ENCODE data around the gene CAPN14.

Gene CAPN14, protein sequence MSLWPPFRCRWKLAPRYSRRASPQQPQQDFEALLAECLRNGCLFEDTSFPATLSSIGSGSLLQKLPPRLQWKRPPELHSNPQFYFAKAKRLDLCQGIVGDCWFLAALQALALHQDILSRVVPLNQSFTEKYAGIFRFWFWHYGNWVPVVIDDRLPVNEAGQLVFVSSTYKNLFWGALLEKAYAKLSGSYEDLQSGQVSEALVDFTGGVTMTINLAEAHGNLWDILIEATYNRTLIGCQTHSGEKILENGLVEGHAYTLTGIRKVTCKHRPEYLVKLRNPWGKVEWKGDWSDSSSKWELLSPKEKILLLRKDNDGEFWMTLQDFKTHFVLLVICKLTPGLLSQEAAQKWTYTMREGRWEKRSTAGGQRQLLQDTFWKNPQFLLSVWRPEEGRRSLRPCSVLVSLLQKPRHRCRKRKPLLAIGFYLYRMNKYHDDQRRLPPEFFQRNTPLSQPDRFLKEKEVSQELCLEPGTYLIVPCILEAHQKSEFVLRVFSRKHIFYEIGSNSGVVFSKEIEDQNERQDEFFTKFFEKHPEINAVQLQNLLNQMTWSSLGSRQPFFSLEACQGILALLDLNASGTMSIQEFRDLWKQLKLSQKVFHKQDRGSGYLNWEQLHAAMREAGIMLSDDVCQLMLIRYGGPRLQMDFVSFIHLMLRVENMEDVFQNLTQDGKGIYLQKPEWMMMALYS

DNA sequence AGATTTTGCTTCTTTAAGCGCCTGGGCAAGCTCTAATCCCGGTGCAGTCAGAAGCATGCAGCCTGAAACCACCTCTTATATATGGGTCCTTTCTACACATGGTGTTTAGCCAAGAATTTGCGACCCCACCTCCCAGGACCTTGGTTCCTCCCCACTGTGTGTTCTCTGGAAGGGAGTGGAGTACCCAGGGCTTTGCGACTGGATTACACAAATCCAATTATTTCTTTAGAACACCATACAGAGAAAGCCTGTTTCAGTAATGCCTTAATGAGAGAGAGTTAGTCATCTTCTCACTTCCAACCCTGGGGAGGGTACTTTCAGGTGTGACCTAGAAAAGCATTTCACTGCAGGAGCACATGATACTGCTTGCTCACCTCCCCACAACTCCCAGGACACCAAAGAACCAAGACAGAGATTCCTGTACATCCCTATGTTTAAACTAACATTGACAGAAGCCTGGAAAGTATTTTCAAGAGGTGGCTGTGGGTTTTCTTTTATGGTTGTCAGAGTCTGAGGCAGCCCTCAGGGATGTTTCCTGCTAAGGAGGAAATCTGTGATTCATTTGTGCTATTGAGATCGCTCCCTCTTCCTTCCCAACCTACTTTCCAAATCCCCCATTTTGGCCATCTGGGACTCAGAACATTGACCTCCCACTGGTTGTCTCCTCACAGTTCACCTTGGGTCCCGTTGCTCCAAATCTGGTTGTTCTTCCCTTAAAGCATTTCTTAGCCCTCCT lies at the start of gene CAPN14:
Gene CAPN14, minus strand, starts transcription at position 51 of the 736 bp plus-strand sequence. CDS start 12,068 bp downstream, outside the sequence.
- peak within 1 kb of the TSS; percentile 69 for H3K27ac Mint-ChIP-seq
- H3K36me3 Mint-ChIP-seq (ENCODE audit: low read depth): no peaks in the 10 kb centered on the region
- peaks cover 54% of the 10 kb centered on the region for H3K4me1 Mint-ChIP-seq (ENCODE audit: low read depth)
- peak within 1 kb of the TSS; percentile 13 for H3K4me3 Mint-ChIP-seq
- H3K9me3 Mint-ChIP-seq: no peaks in the 10 kb centered on the region
- H3K27me3 Mint-ChIP-seq (ENCODE audit: low read depth): peaks cover 9% of the 10 kb centered on the region
- DNase-seq (ENCODE audit: low spot score): no peak

DNA sequence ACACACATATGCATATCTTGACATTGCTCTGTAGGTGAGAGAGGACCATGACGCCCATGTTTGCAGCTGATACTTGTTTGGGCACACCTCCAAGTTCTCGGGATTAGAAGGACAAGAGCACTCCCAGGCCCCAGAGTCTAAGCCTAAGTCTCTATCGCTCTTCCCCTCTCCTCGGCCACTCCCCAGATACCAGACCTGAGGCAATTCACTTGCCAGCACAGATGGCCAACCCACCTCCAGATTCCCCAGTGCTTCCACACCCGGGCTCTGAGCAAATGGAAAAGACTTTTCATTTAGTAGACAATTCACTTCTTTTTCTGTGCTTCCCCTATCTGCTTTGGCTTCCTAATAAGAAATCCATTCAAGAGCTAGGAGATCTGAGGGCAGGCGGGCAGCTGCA lies 49.5 kb upstream of the CAPN14 start:
- Mint-ChIP-seq H3K36me3 (ENCODE audit: low read depth) (no peaks in the 10 kb centered on the region), H3K27ac (no peak overlapping the region), H3K27me3 (ENCODE audit: low read depth) (no peaks in the 10 kb centered on the region), H3K4me1 (ENCODE audit: low read depth) (no peaks in the 10 kb centered on the region), H3K4me3 (no peak overlapping the region), H3K9me3 (no peaks in the 10 kb centered on the region)
- DNase-seq (ENCODE audit: low spot score): no peak

DNA sequence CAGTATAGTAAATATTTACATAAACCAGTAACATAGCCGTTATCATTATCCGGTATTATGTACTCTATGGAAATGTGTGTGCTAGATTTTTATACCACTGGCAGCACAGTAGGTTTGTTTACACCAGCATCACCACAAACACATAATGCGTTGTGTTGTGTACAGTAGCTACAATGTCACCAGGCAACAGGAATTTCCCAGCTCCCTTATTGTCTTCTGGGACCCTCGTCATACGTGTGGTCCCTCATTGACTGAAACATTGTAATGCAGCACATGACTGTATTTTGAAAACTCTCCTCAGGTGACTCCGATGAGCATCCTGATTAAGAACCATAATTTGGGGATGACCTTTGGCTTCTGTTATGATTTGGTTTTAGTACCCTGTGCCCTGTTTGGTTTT lies 47.9 kb upstream of the CAPN14 start:
- no peaks in the 10 kb centered on the region for H3K9me3 Mint-ChIP-seq
- no peaks in the 10 kb centered on the region for H3K4me1 Mint-ChIP-seq (ENCODE audit: low read depth)
- no peak overlapping the region for H3K27ac Mint-ChIP-seq
- DNase-seq (ENCODE audit: low spot score): no peak
- no peak overlapping the region for H3K4me3 Mint-ChIP-seq
- H3K27me3 Mint-ChIP-seq (ENCODE audit: low read depth): no peaks in the 10 kb centered on the region
- H3K36me3 Mint-ChIP-seq (ENCODE audit: low read depth): no peaks in the 10 kb centered on the region

DNA sequence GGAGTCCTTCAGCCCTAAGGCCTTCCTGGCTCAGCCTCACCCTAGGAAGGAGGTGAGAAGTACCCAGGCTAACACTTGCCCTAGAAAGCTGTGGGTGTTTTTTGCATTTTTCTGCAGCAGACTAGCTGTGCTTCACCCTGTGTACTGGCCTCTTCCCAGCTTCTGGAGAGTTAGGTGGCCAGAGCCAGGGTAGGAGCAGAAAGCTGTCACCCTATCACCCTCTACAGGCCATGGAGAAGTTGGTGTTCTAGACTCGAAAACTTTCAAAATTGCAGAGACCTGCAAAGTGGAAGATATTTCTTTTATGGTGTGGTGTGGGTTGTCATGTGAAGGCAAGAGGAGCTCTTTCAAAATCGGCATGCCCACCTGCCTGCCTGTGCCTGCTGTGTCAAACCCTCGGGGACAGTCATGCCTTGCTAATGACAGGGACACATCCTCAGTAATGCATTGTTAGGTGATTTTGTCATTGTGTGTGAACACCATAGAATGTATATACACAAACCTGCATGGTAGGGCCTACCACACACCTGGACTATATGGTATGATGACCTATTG lies 46.4 kb upstream of the CAPN14 start:
- Mint-ChIP-seq H3K9me3 (no peaks in the 10 kb centered on the region), H3K36me3 (ENCODE audit: low read depth) (no peaks in the 10 kb centered on the region), H3K27ac (no peak overlapping the region)

DNA sequence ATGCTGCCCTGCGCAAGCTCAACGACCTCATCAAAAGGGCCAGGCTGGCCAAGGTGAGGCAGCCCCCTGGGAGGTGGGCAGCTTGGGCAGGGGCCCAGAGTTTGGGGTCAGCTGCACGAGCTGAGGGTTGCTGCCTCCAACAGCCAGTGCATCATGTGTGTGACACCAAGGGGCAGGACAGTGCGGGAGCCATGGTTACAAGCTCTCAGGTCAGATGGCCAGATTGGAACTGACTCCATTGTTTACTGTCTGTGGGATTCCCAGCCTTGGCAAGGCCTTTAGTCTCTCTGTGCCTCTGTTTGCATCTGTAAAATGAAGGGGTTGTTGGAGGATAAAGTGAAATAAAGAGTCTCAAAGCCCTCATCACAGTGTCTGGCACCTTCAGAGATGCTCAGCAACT lies 43.6 kb upstream of the CAPN14 start:
- no peaks in the 10 kb centered on the region for H3K9me3 Mint-ChIP-seq
- DNase-seq (ENCODE audit: low spot score): no peak
- no peak overlapping the region for H3K4me3 Mint-ChIP-seq
- H3K27me3 Mint-ChIP-seq (ENCODE audit: low read depth): no peaks in the 10 kb centered on the region
- no peaks in the 10 kb centered on the region for H3K4me1 Mint-ChIP-seq (ENCODE audit: low read depth)
- no peak overlapping the region for H3K27ac Mint-ChIP-seq
- H3K36me3 Mint-ChIP-seq (ENCODE audit: low read depth): no peaks in the 10 kb centered on the region

More for the DNA sequence above, 46.4 kb upstream of the CAPN14 start:
- DNase-seq (ENCODE audit: low spot score): no peak
- Mint-ChIP-seq H3K4me1 (ENCODE audit: low read depth) (no peaks in the 10 kb centered on the region), H3K27me3 (ENCODE audit: low read depth) (no peaks in the 10 kb centered on the region), H3K4me3 (no peak overlapping the region)

DNA sequence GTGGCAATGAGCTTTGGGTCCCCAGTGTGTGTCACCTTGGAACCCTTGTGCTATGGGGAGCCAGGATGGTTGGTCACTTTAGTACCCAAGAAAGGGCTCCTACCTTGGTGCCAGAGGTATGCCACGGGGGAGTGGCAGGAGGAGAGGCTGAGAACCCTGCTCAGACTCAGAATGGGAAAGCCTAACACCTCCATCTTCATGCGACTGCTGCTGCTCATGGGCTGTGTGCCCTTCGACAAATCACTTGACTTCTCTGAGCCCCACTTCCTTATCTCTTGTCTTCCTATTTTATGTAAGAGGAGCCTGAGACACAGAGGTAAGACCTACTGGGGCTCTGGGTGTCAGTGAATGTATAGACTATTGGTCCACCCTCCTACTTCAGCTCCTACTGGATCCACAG lies 41.8 kb upstream of the CAPN14 start:
- Mint-ChIP-seq H3K27me3 (ENCODE audit: low read depth) (no peaks in the 10 kb centered on the region), H3K27ac (no peak overlapping the region), H3K9me3 (no peaks in the 10 kb centered on the region), H3K36me3 (ENCODE audit: low read depth) (no peaks in the 10 kb centered on the region), H3K4me1 (ENCODE audit: low read depth) (no peaks in the 10 kb centered on the region), H3K4me3 (no peak overlapping the region)
- DNase-seq (ENCODE audit: low spot score): no peak

DNA sequence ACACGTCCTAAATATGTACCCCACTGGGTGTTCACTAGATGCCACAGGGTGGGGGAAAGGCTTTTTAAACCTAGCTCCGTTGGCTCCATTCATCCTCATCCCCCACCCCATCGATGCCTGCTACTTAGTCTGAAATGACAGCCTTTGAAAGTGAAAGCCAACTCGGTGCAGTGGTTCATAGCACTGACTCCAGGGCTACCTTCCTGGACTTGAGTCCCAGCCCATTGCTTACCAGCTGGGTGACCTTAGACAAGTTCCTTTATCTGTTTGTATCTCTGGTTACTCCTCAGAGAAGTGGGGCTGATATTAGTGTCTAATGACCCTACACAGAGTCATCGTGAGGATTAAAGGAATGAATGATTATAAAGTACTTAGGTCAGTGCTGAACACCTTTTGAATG lies 41.0 kb upstream of the CAPN14 start:
- H3K9me3 Mint-ChIP-seq: no peaks in the 10 kb centered on the region
- H3K4me1 Mint-ChIP-seq (ENCODE audit: low read depth): no peaks in the 10 kb centered on the region
- H3K27ac Mint-ChIP-seq: no peak overlapping the region
- H3K27me3 Mint-ChIP-seq (ENCODE audit: low read depth): no peaks in the 10 kb centered on the region
- H3K36me3 Mint-ChIP-seq (ENCODE audit: low read depth): no peaks in the 10 kb centered on the region
- no peak overlapping the region for H3K4me3 Mint-ChIP-seq
- no peak for DNase-seq (ENCODE audit: low spot score)

DNA sequence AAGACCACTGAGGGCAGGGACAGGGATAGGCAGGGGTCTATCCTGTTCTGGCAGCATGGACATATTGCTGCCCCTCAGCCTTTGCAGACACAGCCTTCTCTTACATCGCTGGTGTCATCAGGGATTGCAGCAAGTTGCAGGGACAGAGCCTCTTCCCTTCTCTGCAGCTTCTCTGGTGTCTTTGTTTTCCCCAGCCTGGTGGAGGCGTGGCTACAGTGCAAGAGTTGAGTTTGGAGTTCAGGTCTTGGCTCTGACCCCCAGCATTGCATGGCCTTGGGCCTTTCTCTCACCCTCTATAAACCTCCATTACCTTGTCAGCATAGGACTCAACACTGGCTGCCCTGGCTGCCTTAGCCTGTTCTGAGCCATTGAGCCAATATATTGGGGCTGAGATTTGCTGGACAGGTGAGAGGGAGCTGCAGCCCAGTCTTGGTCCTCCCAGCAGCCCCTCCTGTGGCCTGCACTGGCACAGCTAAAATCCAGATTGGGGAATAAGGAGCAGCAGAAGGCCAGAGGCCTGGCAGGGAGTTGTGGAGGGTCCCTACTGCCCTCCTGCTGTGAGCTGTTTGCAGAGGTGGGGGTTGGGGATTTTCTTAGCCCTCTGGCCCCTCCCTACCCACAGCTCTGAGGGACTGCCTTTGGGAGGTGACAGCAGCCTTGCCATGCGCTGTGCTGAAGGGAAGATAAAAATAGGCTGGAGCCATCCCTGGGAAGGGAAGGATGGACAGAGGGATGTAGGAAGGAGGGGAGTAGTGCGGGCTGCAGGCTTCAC lies 39.5 kb upstream of the CAPN14 start:
- Mint-ChIP-seq H3K27me3 (ENCODE audit: low read depth) (no peaks in the 10 kb centered on the region), H3K36me3 (ENCODE audit: low read depth) (no peaks in the 10 kb centered on the region), H3K9me3 (no peaks in the 10 kb centered on the region), H3K4me3 (no peak overlapping the region), H3K27ac (no peak overlapping the region), H3K4me1 (ENCODE audit: low read depth) (no peaks in the 10 kb centered on the region)
- DNase-seq (ENCODE audit: low spot score): no peak

DNA sequence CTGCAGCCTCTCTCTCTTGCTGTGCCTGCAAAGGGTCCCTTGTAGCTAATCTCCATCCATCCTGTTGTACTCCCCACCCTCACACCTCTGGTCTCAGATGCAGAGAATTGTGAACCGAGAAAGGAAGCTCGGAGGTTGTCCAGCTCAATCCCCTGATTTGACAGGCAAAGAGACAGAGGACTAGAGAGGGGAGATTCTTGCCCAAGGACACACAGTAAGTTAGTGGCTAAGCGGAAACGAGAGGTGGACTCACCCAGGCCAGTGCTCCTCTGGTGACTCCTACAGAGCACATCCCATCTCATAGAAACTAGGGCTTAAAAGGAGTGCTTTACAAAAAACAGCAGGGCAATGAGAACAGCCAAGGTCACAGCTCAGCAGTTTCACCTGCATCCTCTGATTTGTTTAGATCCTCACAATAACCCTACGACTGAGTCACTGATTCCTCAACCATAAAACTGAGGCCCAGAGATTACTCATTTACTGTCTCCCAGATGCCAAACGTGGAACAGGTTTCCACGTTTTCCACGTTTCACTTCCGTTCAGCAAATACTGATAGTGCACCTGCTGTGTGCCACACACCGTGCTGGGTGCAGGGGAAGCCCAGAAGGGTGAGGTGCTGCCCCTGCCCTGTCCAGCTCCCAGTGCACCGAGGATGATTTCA lies 38.7 kb upstream of the CAPN14 start:
- Mint-ChIP-seq H3K27ac (no peak overlapping the region), H3K36me3 (ENCODE audit: low read depth) (no peaks in the 10 kb centered on the region), H3K27me3 (ENCODE audit: low read depth) (no peaks in the 10 kb centered on the region), H3K9me3 (no peaks in the 10 kb centered on the region), H3K4me1 (ENCODE audit: low read depth) (no peaks in the 10 kb centered on the region), H3K4me3 (no peak overlapping the region)
- no peak for DNase-seq (ENCODE audit: low spot score)

DNA sequence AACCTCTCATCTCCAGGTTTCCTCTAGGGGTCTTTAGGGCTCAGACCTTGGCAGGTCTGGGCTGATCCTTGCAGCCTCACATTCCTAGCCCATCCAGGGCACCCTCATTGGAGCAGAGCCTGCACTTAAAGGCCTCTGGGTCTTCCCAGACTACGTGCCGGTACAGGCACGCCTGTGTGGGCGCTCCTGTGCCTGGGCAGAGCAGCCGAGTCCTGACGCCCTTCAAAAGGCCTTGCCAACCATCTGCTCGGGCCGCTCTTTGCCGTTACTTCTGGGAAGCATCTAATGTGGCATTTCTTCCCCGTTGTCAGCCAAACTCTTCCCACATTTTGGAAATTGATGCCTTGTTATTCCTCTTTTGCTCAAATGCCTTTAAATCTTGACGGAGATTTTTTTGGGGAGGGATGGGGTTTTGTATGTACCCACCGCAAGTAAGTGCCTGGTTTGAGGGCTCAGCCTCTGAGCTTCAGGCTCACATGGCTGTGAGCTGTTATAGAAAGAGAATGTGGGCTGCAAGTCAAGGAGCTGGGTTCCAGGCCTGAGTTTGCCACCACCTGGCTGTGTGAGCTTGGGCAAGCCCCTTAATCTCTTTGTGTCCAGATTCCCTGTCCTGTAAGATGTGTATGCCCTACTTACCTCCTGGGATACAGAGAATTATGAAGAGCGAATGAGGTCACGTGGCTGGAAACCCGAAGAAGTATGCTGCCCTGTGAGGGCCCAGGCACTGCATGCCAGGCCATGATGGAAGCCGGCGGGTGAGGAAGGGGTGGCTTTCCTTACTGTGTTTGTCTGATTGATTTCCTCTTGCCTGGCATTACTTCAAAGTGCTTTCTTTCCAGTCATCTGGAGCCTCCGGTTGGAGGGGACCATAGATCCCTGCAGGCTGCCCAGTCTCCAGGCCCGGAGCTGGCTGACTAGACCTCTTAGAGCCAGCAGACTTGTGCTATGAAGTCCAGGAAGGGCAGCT lies 37.2 kb upstream of the CAPN14 start:
- H3K9me3 Mint-ChIP-seq: no peaks in the 10 kb centered on the region
- no peak overlapping the region for H3K4me3 Mint-ChIP-seq
- no peaks in the 10 kb centered on the region for H3K36me3 Mint-ChIP-seq (ENCODE audit: low read depth)
- H3K27me3 Mint-ChIP-seq (ENCODE audit: low read depth): no peaks in the 10 kb centered on the region
- H3K4me1 Mint-ChIP-seq (ENCODE audit: low read depth): no peaks in the 10 kb centered on the region
- H3K27ac Mint-ChIP-seq: no peak overlapping the region
- no peak for DNase-seq (ENCODE audit: low spot score)

DNA sequence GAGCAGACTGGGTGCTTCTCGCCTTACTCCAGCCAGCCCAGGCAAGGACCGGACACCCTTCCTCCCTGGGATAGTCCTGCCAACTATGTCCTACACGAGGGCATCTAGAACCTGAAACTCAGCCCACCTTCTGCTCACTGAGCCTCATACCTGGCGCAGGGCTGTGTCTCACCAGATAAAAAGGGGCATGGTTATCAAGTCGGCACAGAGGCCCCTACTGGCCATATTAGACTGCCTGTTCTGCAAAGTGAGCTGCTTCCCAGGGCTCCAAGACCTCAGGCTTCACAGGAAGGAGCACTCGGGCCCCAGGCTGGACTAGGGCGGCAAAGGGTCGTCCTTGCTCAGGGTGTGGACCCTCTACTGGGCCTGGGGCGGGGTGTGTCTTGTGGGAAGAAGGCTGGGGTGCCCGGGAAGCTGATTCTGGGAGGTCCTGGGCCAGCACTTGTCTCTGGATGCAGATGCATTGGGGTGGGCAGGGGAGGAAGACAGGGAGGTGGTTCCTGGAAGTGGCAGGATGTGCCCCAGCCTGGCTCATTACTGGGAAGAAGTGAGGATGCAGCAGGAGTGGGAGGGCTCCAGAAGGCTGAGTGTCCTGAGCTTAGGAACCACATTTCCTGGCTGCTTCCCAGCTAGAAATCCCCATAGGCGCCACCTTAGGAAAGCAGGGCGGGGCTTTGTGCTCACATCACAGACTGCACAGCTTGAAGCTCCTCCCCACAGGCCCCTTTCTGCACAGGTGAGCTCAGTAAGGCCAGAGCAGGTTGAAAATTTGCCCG lies 36.2 kb upstream of the CAPN14 start:
- H3K9me3 Mint-ChIP-seq: no peaks in the 10 kb centered on the region
- no peaks in the 10 kb centered on the region for H3K36me3 Mint-ChIP-seq (ENCODE audit: low read depth)
- H3K27ac Mint-ChIP-seq: no peak overlapping the region
- H3K4me3 Mint-ChIP-seq: no peak overlapping the region
- no peaks in the 10 kb centered on the region for H3K4me1 Mint-ChIP-seq (ENCODE audit: low read depth)
- DNase-seq (ENCODE audit: low spot score): no peak
- H3K27me3 Mint-ChIP-seq (ENCODE audit: low read depth): no peaks in the 10 kb centered on the region

DNA sequence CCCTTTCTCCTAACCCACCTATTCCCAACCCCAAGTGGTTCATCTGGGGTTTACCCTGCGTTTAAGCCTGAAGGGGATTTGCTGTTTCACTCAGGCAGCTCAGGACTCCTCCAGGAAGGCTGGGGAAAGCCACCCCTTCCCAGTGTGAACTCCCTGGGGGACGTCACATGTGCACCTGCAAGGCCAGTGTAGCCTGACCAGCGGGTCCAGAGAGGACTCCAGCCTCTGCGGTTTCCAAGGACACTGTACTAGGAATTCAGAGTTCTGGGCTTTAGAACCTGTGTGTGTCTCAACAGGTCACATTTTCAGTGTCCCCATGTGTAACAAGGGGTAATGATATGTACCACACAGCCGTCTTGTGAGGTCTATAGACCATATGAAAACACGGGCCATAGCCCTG lies 34.5 kb upstream of the CAPN14 start:
- no peaks in the 10 kb centered on the region for H3K27me3 Mint-ChIP-seq (ENCODE audit: low read depth)
- H3K9me3 Mint-ChIP-seq: no peaks in the 10 kb centered on the region
- no peak overlapping the region for H3K27ac Mint-ChIP-seq
- no peak for DNase-seq (ENCODE audit: low spot score)
- H3K4me3 Mint-ChIP-seq: no peak overlapping the region
- no peaks in the 10 kb centered on the region for H3K4me1 Mint-ChIP-seq (ENCODE audit: low read depth)
- no peaks in the 10 kb centered on the region for H3K36me3 Mint-ChIP-seq (ENCODE audit: low read depth)

All from T-helper 2 cell treated with Interferon-gamma antibody and Interleukin-4, amounts not matched to agents 5 μg/mL and 100 μg/mL, for 36 hours (primary cell).